Activated naive CD8-positive, alpha-beta T cell treated with anti-CD3 and anti-CD28 coated beads, Interleukin-2, amount 50 U/mL, for 24 hours (primary cell): ENCODE data around the gene BCL7A.

Experiments used
- ATAC-seq: fragments of 150-1000 bp; cut with Tn5 transposase; one replicate; pipeline ENCODE4 v1.10.0; 2021
- DNase-seq: peaks from one replicate; pipeline ENCODE4 v3.0.0; 2021
- H3K27ac Mint-ChIP-seq: one replicate; pipeline ENCODE4 v1.8.0; 2021; ENCODE audit warnings: mild to moderate bottlenecking, mixed read lengths
- H3K27me3 Mint-ChIP-seq: one replicate; pipeline ENCODE4 v1.8.0; 2021; ENCODE audit warnings: mixed read lengths
- H3K36me3 Mint-ChIP-seq: one replicate; pipeline ENCODE4 v1.8.0; 2021; ENCODE audit warnings: low read depth, mixed read lengths
- H3K4me1 Mint-ChIP-seq: one replicate; pipeline ENCODE4 v1.8.0; 2021; ENCODE audit warnings: mixed read lengths
- H3K4me3 Mint-ChIP-seq: one replicate; pipeline ENCODE4 v1.8.0; 2021; ENCODE audit warnings: mild to moderate bottlenecking, moderate library complexity, mixed read lengths
- H3K9me3 Mint-ChIP-seq: one replicate; pipeline ENCODE4 v1.8.0; 2021; ENCODE audit warnings: mixed read lengths

The BCL7A gene

DNA sequence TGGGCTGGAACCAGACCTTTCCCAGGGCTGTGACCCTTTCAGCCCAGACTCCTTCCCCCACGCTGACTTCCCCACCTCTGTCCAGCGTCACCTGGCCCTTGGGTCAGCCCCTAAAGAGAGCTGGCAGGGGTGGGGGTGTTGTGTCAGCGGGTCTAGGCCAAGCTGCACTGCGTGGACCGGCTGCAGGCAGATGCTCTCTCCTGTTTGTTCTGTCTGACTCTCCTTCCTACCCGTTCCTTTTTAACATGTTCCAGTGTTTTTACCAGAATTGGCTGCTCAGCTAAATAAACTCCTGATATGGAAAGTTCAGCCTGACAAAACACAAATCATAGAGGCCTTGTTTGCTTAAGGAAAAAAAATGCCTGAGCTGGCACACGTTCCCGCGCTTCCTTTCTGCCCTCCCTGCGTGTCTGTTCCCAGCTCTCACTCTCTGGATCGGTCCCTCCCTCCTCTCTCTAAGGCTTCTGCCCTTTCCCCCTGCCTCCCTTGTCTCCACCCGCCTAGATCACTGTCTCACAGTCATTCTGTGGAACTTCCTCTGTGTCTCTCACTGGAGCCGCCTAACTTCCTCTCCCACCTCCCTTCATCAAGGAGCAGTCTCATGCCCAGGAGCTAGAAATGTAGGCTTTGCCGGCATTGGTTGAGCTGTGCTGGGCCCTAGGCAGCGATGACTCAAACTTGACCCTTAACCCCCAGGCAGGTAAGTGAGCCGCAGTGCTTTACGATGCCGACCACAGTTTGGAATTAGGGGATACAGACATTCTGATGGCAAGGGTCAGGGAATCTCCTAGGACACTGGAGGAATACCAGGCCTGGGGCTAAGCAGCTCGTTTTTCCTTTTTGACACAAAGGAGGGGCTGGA lies 41.4 kb downstream of the BCL7A start:
- ATAC-seq = no peak
- peak overlapping the region; percentile 53 for H3K27ac Mint-ChIP-seq
- no peaks in the 10 kb centered on the region for H3K9me3 Mint-ChIP-seq
- H3K4me3 Mint-ChIP-seq = no peak overlapping the region
- no peaks in the 10 kb centered on the region for H3K36me3 Mint-ChIP-seq
- DNase-seq = no peak
- peaks cover 22% of the 10 kb centered on the region for H3K4me1 Mint-ChIP-seq
- no peaks in the 10 kb centered on the region for H3K27me3 Mint-ChIP-seq

DNA sequence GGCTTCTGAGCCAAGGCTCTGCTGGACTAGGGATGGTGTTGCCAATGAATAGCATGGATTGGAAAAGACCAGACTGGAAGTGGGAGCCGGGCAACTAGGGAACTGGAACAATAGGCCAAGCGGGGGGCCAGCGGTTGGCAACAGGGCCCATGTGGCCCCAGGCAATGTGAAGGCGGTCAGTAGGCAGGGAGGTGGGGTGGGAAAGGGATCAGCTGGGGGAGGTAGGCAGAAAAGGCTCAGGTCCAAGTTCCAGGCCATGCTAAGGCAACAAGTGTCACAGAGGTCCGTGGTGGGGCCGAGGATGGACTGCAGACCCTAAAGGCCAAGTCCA lies 42.0 kb downstream of the BCL7A start:
- no peaks in the 10 kb centered on the region for H3K36me3 Mint-ChIP-seq
- H3K9me3 Mint-ChIP-seq = no peaks in the 10 kb centered on the region
- peaks cover 27% of the 10 kb centered on the region for H3K4me1 Mint-ChIP-seq
- H3K27me3 Mint-ChIP-seq = no peaks in the 10 kb centered on the region
- H3K27ac Mint-ChIP-seq = no peak overlapping the region
- no peak for DNase-seq
- ATAC-seq = no peak
- no peak overlapping the region for H3K4me3 Mint-ChIP-seq

DNA sequence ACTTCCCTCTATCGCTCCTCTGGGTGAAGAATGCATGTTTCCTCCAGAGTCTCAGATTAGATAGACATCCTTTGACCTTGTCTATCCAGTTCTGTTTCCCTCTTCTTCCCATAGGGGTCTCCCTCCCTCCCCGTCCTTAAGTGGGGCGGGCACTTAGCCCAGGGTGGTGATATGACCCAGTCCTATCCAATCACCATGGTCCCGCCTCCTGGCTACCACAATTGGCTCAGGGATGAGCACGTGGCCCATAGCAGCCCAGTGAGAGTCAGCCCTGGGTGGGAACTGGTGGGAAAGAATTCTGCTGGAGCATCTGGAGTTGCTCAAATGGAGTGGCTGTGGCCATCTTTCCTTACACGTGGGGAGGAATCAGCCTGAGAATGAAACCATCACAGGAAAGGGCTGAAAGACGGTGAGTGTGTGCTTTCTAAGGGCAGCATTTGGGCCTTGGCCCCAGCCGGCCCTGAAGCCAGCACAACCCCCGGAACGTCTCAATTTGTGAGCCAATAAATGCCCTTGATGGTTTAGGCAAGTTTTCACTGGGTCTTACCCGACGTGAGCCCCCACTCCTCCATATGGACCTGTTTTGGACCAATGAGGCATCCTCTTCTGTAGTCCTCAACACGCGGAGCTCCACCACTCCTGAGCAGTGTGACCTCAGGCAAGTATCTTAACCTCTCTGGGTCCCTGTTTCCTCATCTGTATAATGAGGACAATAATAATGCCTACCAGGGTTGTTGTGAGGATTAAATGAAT lies 42.5 kb downstream of the BCL7A start:
- peak; percentile 62 for DNase-seq
- peaks cover 27% of the 10 kb centered on the region for H3K4me1 Mint-ChIP-seq

DNA sequence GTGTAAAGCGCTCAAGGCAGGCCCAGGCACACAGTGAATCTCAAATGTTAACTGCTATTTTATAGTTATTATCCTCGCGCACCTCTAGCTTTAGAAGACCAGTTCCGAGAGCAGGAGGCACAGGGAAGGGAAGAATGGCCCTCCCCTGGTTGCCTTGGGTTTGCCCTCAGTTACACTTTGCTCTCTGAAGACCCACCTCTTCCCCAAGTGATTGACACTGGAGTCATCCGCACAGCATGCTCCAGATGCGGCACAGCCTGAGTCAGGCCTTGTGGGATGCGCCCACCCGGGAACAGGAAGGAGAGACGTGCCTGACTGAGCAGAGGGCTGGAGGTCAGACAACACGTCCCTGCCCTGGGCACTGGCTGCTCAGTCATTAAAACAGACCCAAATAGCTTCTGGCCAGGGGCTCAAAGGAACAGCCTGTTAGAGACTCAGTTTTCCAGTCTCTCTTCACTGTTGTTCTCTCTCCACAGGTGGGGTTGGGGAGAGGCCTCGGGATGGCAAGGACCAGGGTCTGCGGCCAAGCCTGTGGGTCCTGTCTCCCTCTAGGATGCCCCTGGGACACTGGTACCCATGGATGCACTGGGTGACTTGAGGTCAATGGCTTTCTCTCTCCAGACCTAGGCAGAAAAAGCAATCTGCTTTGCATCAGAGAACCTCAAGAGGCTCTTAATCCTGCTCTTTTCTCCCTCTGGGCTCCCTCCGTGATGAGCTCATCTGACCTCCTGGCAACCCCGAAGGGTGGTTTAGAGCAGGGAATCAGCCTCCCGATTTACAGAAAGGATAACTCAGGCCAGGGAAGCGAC lies 43.3 kb downstream of the BCL7A start:
- H3K27me3 Mint-ChIP-seq = no peaks in the 10 kb centered on the region
- no peak overlapping the region for H3K4me3 Mint-ChIP-seq
- DNase-seq (no peak), ATAC-seq (no peak)
- H3K27ac Mint-ChIP-seq = no peak overlapping the region
- H3K4me1 Mint-ChIP-seq = peaks cover 27% of the 10 kb centered on the region
- H3K9me3 Mint-ChIP-seq = no peaks in the 10 kb centered on the region
- H3K36me3 Mint-ChIP-seq = no peaks in the 10 kb centered on the region

More for the DNA sequence above, 42.5 kb downstream of the BCL7A start:
- Mint-ChIP-seq H3K27ac (no peak overlapping the region), H3K36me3 (no peaks in the 10 kb centered on the region), H3K27me3 (no peaks in the 10 kb centered on the region), H3K4me3 (no peak overlapping the region), H3K9me3 (no peaks in the 10 kb centered on the region)
- peak; percentile 95 for ATAC-seq

DNA sequence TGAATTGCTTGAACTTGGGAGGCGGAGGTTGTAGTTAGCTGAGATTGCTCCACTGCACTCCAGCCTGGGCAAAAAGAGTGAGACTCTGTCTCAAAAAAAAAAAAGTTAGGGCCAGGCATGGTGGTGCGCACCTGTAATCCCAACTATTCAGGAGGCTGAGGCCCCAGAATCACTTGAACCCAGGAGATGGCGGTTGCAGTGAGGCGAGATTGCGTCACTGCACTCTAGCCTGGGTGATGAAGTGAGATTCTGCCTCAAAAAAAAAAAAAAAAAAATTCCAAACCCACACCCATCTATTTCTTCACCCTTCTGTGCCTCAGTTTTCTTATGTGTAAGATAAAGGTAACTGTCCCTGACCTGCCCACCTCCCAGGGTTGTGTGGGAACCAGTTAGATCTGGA lies 45.9 kb downstream of the BCL7A start:
- DNase-seq (no peak), ATAC-seq (no peak)
- Mint-ChIP-seq H3K9me3 (no peaks in the 10 kb centered on the region), H3K27ac (peak overlapping the region; percentile 55), H3K27me3 (no peaks in the 10 kb centered on the region), H3K4me3 (peak overlapping the region; percentile 62), H3K4me1 (peaks cover 28% of the 10 kb centered on the region), H3K36me3 (no peaks in the 10 kb centered on the region)

DNA sequence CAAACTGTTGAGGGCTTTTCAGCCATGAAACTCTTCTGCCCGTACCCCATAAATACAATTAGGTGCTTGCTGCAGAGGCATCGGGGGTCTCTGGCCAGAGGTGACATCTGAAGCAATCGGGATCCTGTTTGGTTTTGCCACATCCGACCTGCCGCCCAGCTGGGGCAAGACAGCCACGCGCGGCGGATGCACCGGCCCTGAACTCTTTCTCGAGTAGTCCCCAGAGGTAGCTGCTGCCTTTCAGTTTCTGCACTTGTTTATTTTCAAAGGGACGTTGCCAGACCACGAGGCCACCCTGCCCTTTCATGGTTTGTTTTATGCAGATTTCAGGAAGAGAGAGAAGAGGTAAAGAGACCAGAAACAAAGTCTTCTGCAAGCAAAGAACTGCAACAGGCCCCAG lies 46.3 kb downstream of the BCL7A start:
- peaks cover 29% of the 10 kb centered on the region for H3K4me1 Mint-ChIP-seq
- H3K4me3 Mint-ChIP-seq = peak overlapping the region; percentile 62
- DNase-seq = peak; percentile 54
- no peaks in the 10 kb centered on the region for H3K36me3 Mint-ChIP-seq
- peak; percentile 55 for ATAC-seq
- peak overlapping the region; percentile 55 for H3K27ac Mint-ChIP-seq
- peaks cover 2% of the 10 kb centered on the region for H3K27me3 Mint-ChIP-seq
- H3K9me3 Mint-ChIP-seq = no peaks in the 10 kb centered on the region

DNA sequence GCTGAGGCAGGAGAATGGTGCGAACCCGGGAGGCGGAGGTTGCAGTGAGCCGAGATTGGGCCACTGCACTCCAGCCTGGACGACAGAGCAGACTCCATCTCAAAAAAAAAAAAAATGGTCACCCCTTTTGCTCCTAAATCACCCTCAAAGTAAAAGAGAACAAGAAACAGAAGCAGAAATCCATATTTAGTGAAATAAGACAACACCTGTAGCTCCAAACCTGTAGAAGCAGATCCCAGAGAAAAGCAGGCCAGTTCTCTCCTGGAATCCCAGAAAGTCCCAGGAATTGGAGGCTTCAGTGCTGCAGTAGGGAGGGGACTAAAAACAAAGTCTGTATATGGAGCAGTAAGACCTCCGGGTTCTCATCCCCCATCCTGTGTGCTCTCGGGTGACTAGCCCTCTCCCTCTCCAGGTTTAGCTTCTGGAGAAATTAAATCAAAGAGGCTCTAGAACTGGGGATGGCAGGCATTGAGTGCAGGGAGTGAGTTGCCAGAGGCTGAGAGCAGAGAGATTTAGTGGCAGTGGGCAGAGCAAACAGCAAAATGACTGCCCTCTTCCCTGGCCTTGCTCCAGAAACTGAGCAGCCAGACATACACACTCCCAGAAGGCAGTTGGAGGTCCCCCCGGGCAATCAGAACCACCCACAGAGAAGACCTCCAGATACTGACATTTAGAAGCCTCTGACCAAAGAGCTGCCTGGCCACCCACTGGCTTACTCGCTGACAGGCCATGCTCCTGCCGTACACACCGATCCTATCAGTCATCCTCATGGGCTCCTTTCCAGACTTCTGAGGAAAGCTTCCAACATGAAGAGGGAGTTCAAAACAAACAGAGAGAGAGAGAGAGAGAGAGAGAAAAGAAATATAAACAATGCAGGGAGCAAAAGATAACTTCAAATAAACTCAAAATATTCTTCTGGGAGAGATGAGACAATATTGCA lies 50.6 kb downstream of the BCL7A start:
- Mint-ChIP-seq H3K27me3 (peaks cover 2% of the 10 kb centered on the region), H3K27ac (no peak overlapping the region), H3K4me1 (peaks cover 25% of the 10 kb centered on the region), H3K4me3 (no peak overlapping the region), H3K36me3 (no peaks in the 10 kb centered on the region), H3K9me3 (no peaks in the 10 kb centered on the region)
- ATAC-seq (no peak), DNase-seq (no peak)

DNA sequence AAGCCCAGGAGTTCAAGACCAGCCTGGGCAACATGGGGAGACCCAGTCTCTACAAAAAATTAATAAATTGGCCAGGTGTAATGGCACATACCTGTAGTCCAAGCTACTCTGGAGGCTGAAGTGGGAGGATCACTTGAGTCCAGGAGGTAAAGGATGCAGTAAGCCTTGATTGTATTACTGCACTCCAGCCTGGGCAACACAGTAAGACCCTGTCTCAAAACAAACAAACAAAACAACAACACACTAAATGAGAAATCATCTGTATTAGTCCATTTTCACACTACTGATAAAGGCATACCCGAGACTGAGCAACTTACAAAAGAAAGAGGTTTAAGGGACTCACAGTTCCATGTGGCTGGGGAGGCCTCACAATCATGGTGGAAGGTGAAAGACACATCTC lies 52.1 kb downstream of the BCL7A start:
- H3K27ac Mint-ChIP-seq = no peak overlapping the region
- no peaks in the 10 kb centered on the region for H3K36me3 Mint-ChIP-seq
- no peak for DNase-seq
- peaks cover 21% of the 10 kb centered on the region for H3K4me1 Mint-ChIP-seq
- H3K9me3 Mint-ChIP-seq = no peaks in the 10 kb centered on the region
- H3K4me3 Mint-ChIP-seq = no peak overlapping the region
- H3K27me3 Mint-ChIP-seq = peaks cover 2% of the 10 kb centered on the region
- no peak for ATAC-seq

DNA sequence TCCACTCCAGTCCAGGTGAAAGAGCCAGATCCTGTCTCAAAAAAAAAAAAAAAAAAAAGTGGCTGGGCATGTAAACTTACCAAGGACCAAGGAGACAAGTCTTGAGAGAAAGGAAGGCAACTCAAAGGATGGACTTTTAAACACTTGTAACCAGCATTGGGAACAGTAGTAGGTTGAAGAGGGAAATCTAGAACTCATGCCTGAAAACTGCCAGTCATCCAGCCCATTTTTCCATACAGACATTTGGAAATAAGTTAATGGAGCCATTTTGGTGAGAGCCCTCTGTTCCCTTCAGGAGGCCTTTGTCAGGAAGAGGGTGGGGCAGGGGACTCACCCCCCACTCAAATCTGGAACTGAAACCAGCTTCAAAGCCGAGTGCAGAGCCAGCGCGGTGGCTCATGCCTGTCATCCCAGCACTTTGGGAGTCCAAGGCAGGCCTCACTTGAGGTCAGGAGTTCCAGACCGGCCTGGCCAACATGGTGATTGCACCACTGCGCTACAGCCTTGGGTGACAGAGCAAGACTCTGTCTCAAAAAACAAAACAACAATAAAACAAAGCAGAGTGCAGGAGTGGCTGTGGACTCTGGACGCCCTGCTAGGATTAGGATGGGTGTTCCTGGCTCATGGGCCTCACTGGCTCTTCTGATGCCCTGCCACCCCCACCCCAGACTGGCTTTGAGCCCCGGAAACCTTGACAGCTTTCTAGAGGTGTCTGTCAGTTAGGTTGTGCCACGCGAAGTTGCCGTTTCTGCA lies 55.2 kb downstream of the BCL7A start:
- no peak for ATAC-seq
- Mint-ChIP-seq H3K27me3 (peaks cover 2% of the 10 kb centered on the region), H3K9me3 (no peaks in the 10 kb centered on the region), H3K27ac (no peak overlapping the region), H3K4me3 (peak overlapping the region; percentile 91), H3K36me3 (peaks cover 8% of the 10 kb centered on the region), H3K4me1 (peaks cover 46% of the 10 kb centered on the region)
- no peak for DNase-seq

DNA sequence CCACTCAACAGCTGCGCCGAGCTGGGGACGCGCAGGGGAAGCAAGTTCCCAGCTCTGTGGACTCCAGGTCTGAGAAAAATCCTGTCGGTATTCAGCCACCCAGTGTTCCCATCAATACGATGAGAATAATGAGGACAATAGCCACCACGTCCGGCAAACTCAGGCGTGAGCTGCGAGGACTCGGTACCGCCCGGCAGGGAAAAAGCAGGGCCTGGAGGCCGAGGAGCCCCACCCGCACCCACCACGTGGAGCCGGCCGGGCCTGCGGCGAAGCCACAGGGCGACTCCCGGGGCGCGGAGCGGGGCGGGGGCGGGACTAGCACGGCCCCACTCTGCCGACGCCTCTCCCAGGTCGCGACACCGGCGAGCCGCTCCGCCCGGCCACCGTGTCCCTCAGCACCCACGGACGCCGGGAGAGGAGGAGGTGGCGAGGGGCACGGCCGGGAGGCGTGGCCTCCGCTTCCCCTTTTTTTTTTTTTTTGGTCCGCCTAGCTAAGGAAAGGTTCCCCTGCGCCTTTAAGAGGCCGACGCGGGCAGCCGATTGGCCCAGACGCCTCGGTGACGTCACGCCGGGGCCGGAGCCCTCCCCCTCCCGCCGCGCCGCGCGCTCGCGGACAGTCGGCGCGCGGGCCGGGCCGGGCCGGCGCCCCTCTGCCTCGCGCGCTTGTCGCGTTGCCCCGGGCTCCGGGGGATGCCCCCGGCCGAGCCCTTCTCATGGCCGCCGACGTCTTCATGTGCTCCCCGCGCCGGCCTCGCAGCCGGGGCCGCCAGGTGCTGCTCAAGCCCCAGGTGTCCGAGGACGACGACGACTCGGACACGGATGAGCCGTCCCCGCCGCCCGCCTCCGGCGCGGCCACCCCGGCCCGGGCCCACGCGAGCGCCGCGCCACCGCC lies 56.7 kb downstream of the BCL7A start, which contains the start of gene MLXIP:
MLXIP (plus strand) TSS at position 616 of the 892 bp plus-strand sequence; CDS start at position 714, 98 bp downstream.
- DNase-seq (peak; percentile 93), ATAC-seq (peak; percentile 75)
- H3K27ac Mint-ChIP-seq = peak within 1 kb of the TSS; percentile 88
- peaks cover 58% of the 10 kb centered on the region for H3K4me1 Mint-ChIP-seq
- peak within 1 kb of the TSS; percentile 91 for H3K4me3 Mint-ChIP-seq
- H3K36me3 Mint-ChIP-seq = peaks cover 13% of the 10 kb centered on the region
- H3K9me3 Mint-ChIP-seq = no peaks in the 10 kb centered on the region
- no peaks in the 10 kb centered on the region for H3K27me3 Mint-ChIP-seq

DNA sequence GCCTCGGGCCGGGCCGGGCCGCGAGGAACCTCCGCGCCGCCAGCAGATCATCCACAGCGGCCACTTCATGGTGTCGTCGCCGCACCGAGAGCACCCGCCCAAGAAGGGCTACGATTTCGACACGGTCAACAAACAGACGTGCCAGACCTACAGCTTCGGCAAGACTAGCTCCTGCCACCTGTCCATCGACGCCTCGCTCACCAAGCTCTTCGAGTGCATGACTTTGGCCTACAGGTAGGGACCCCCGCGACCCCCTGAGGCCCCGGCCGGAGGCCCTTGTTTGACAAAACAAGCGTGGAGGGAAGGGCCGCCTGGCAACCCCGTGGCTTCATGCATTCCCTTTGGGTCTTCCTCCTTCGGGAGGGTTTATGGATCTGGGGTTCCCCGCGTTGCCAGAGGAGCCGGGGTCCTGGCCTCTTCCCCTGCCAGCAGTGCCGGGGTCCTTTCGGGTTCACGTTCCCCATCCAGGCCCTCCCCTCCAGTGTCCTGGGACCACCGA lies 57.4 kb downstream of the BCL7A start:
- H3K27me3 Mint-ChIP-seq = no peaks in the 10 kb centered on the region
- DNase-seq (peak; percentile 41), ATAC-seq (no peak)
- H3K36me3 Mint-ChIP-seq = peaks cover 19% of the 10 kb centered on the region
- no peaks in the 10 kb centered on the region for H3K9me3 Mint-ChIP-seq
- peak overlapping the region; percentile 91 for H3K4me3 Mint-ChIP-seq
- peak overlapping the region; percentile 88 for H3K27ac Mint-ChIP-seq
- H3K4me1 Mint-ChIP-seq = peaks cover 65% of the 10 kb centered on the region

DNA sequence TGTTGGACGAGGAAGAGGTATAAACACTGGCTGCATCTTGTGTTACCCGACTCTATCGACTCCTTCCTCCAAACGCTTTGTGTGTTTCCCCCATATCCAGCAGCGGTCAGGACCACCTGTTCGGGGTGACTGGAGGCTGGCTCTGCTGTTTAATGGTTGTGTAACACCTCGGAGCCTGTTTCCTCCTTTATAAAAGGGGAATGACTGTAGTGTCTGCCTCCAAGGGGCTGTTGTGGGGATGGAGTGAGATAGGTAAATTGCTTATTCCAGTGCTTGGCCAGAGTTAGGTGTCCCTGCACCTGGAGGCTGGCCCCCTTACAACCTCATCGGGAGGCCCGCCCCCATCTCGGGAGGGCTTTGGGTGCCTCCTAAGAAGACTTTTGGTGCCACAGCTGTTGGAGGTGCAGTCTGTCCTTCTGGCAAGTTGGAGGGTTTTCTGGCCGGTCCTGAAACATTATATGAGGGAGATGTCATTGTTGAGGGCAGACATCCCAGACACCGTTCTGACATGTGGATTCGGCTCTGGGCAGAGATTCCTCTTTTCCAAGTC lies 57.9 kb downstream of the BCL7A start:
- Mint-ChIP-seq H3K4me1 (peaks cover 70% of the 10 kb centered on the region), H3K36me3 (peaks cover 24% of the 10 kb centered on the region), H3K27ac (peak overlapping the region; percentile 88), H3K27me3 (no peaks in the 10 kb centered on the region), H3K4me3 (peak overlapping the region; percentile 91), H3K9me3 (no peaks in the 10 kb centered on the region)
- no peak for DNase-seq
- ATAC-seq = no peak
